Measurements from ENCODE around the gene IRX4. TPM values are rescaled to one million over a fixed set of nuclear protein-coding genes. Genes with fewer than 3 reads are reported as not detected.

IRX4 gene
- total and polyA plus RNA-seq, 4 donors, result 0.06 to 0.54 (median 0.34) TPM

- Histone ChIP-seq H3K9me3 (ENCODE audit: control insufficient read depth, insufficient read depth, low read length) (no peaks in the 10 kb centered on the region), H3K27me3 (ENCODE audit: control insufficient read depth, insufficient read depth, low read length) (peaks cover 18% of the 10 kb centered on the region), H3K36me3 (ENCODE audit: control insufficient read depth, insufficient read depth, low read length) (peaks cover 4% of the 10 kb centered on the region), H3K4me3 (ENCODE audit: low read depth, low read length) (no peak overlapping the region), H3K4me1 (ENCODE audit: control insufficient read depth, insufficient read depth, low read length) (peaks cover 3% of the 10 kb centered on the region), H3K27ac (ENCODE audit: low read depth, low read length) (no peak overlapping the region)
- no peak for DNase-seq (ENCODE audit: low read depth in 4 of 6, low spot score in 6 of 6)
- 88% methylated on average over 22 of the region's 25 CpGs for WGBS (ENCODE audit: insufficient coverage)
These were observed 42.7 kb upstream of the IRX4 start for GRCh38 chr5:1925111-1926070.

- Histone ChIP-seq H3K36me3 (ENCODE audit: control insufficient read depth, insufficient read depth, low read length) (no peaks in the 10 kb centered on the region), H3K27me3 (ENCODE audit: control insufficient read depth, insufficient read depth, low read length) (peaks cover 14% of the 10 kb centered on the region), H3K4me1 (ENCODE audit: control insufficient read depth, insufficient read depth, low read length) (no peaks in the 10 kb centered on the region), H3K27ac (ENCODE audit: low read depth, low read length) (no peak overlapping the region), H3K4me3 (ENCODE audit: low read depth, low read length) (no peak overlapping the region), H3K9me3 (ENCODE audit: control insufficient read depth, insufficient read depth, low read length) (no peaks in the 10 kb centered on the region)
- DNase-seq (ENCODE audit: low read depth in 4 of 6, low spot score in 6 of 6), result no peak
- 90% methylated on average over 16 of the region's 16 CpGs for WGBS (ENCODE audit: insufficient coverage)
These were observed 41.0 kb upstream of the IRX4 start for GRCh38 chr5:1923766-1924165.

GRCh38 chr5:1923341-1923740 lies 40.6 kb upstream of the IRX4 start:
- peaks cover 14% of the 10 kb centered on the region for H3K27me3 ChIP-seq (ENCODE audit: control insufficient read depth, insufficient read depth, low read length)
- H3K9me3 ChIP-seq (ENCODE audit: control insufficient read depth, insufficient read depth, low read length), result no peaks in the 10 kb centered on the region
- H3K36me3 ChIP-seq (ENCODE audit: control insufficient read depth, insufficient read depth, low read length), result no peaks in the 10 kb centered on the region
- H3K27ac ChIP-seq (ENCODE audit: low read depth, low read length), result no peak overlapping the region
- no peak for DNase-seq (ENCODE audit: low read depth in 4 of 6, low spot score in 6 of 6)
- 90% methylated on average over 12 of the region's 15 CpGs for WGBS (ENCODE audit: insufficient coverage)
- H3K4me1 ChIP-seq (ENCODE audit: control insufficient read depth, insufficient read depth, low read length), result no peaks in the 10 kb centered on the region
- no peak overlapping the region for H3K4me3 ChIP-seq (ENCODE audit: low read depth, low read length)

- peaks cover 6% of the 10 kb centered on the region for H3K27me3 ChIP-seq (ENCODE audit: control insufficient read depth, insufficient read depth, low read length)
- WGBS (ENCODE audit: insufficient coverage), result 94% methylated on average over 18 of the region's 19 CpGs
- H3K4me3 ChIP-seq (ENCODE audit: low read depth, low read length), result no peak overlapping the region
- no peak for DNase-seq (ENCODE audit: low read depth in 4 of 6, low spot score in 6 of 6)
- H3K27ac ChIP-seq (ENCODE audit: low read depth, low read length), result no peak overlapping the region
- no peaks in the 10 kb centered on the region for H3K9me3 ChIP-seq (ENCODE audit: control insufficient read depth, insufficient read depth, low read length)
- H3K36me3 ChIP-seq (ENCODE audit: control insufficient read depth, insufficient read depth, low read length), result no peaks in the 10 kb centered on the region
- H3K4me1 ChIP-seq (ENCODE audit: control insufficient read depth, insufficient read depth, low read length), result no peaks in the 10 kb centered on the region
These were observed 39.0 kb upstream of the IRX4 start for GRCh38 chr5:1921711-1922110.

GRCh38 chr5:1919750-1920149 lies 37.0 kb upstream of the IRX4 start:
- Histone ChIP-seq H3K9me3 (ENCODE audit: control insufficient read depth, insufficient read depth, low read length) (no peaks in the 10 kb centered on the region), H3K36me3 (ENCODE audit: control insufficient read depth, insufficient read depth, low read length) (no peaks in the 10 kb centered on the region), H3K4me3 (ENCODE audit: low read depth, low read length) (no peak overlapping the region), H3K27me3 (ENCODE audit: control insufficient read depth, insufficient read depth, low read length) (no peaks in the 10 kb centered on the region), H3K27ac (ENCODE audit: low read depth, low read length) (no peak overlapping the region), H3K4me1 (ENCODE audit: control insufficient read depth, insufficient read depth, low read length) (no peaks in the 10 kb centered on the region)
- DNase-seq (ENCODE audit: low read depth in 4 of 6, low spot score in 6 of 6), result no peak
- WGBS (ENCODE audit: insufficient coverage), result 100% methylated on average over 1 of the region's 6 CpGs

- H3K4me3 ChIP-seq (ENCODE audit: low read depth, low read length), result no peak overlapping the region
- H3K27ac ChIP-seq (ENCODE audit: low read depth, low read length), result no peak overlapping the region
- 87% methylated on average over 9 of the region's 9 CpGs for WGBS (ENCODE audit: insufficient coverage)
- DNase-seq (ENCODE audit: low read depth in 4 of 6, low spot score in 6 of 6), result no peak
- no peaks in the 10 kb centered on the region for H3K27me3 ChIP-seq (ENCODE audit: control insufficient read depth, insufficient read depth, low read length)
- no peaks in the 10 kb centered on the region for H3K4me1 ChIP-seq (ENCODE audit: control insufficient read depth, insufficient read depth, low read length)
- H3K36me3 ChIP-seq (ENCODE audit: control insufficient read depth, insufficient read depth, low read length), result no peaks in the 10 kb centered on the region
- H3K9me3 ChIP-seq (ENCODE audit: control insufficient read depth, insufficient read depth, low read length), result no peaks in the 10 kb centered on the region
These were observed 36.5 kb upstream of the IRX4 start for GRCh38 chr5:1919209-1919566.

- H3K27ac ChIP-seq (ENCODE audit: low read depth, low read length), result no peak overlapping the region
- no peak for DNase-seq (ENCODE audit: low read depth in 4 of 6, low spot score in 6 of 6)
- no peaks in the 10 kb centered on the region for H3K27me3 ChIP-seq (ENCODE audit: control insufficient read depth, insufficient read depth, low read length)
- H3K4me3 ChIP-seq (ENCODE audit: low read depth, low read length), result no peak overlapping the region
- 80% methylated on average over 16 of the region's 18 CpGs for WGBS (ENCODE audit: insufficient coverage)
- no peaks in the 10 kb centered on the region for H3K9me3 ChIP-seq (ENCODE audit: control insufficient read depth, insufficient read depth, low read length)
- no peaks in the 10 kb centered on the region for H3K4me1 ChIP-seq (ENCODE audit: control insufficient read depth, insufficient read depth, low read length)
- H3K36me3 ChIP-seq (ENCODE audit: control insufficient read depth, insufficient read depth, low read length), result no peaks in the 10 kb centered on the region
These were observed 35.9 kb upstream of the IRX4 start for GRCh38 chr5:1918488-1919208.

GRCh38 chr5:1917830-1918487 lies 35.2 kb upstream of the IRX4 start:
- H3K9me3 ChIP-seq (ENCODE audit: control insufficient read depth, insufficient read depth, low read length), result no peaks in the 10 kb centered on the region
- no peaks in the 10 kb centered on the region for H3K27me3 ChIP-seq (ENCODE audit: control insufficient read depth, insufficient read depth, low read length)
- H3K4me3 ChIP-seq (ENCODE audit: low read depth, low read length), result no peak overlapping the region
- no peak for DNase-seq (ENCODE audit: low read depth in 4 of 6, low spot score in 6 of 6)
- H3K27ac ChIP-seq (ENCODE audit: low read depth, low read length), result no peak overlapping the region
- no peaks in the 10 kb centered on the region for H3K4me1 ChIP-seq (ENCODE audit: control insufficient read depth, insufficient read depth, low read length)
- WGBS (ENCODE audit: insufficient coverage), result 88% methylated on average over 10 of the region's 13 CpGs
- H3K36me3 ChIP-seq (ENCODE audit: control insufficient read depth, insufficient read depth, low read length), result no peaks in the 10 kb centered on the region

- no peaks in the 10 kb centered on the region for H3K4me1 ChIP-seq (ENCODE audit: control insufficient read depth, insufficient read depth, low read length)
- 89% methylated on average over 34 of the region's 34 CpGs for WGBS (ENCODE audit: insufficient coverage)
These were observed 33.6 kb upstream of the IRX4 start for GRCh38 chr5:1916041-1917001.

More at GRCh38 chr5:1916041-1917001, 33.6 kb upstream of the IRX4 start:
- no peaks in the 10 kb centered on the region for H3K36me3 ChIP-seq (ENCODE audit: control insufficient read depth, insufficient read depth, low read length)
- no peak for DNase-seq (ENCODE audit: low read depth in 4 of 6, low spot score in 6 of 6)
- no peak overlapping the region for H3K4me3 ChIP-seq (ENCODE audit: low read depth, low read length)
- no peak overlapping the region for H3K27ac ChIP-seq (ENCODE audit: low read depth, low read length)
- H3K9me3 ChIP-seq (ENCODE audit: control insufficient read depth, insufficient read depth, low read length), result no peaks in the 10 kb centered on the region
- H3K27me3 ChIP-seq (ENCODE audit: control insufficient read depth, insufficient read depth, low read length), result no peaks in the 10 kb centered on the region
